HCT116 (cell line): Measurements from ENCODE around the gene KCNIP4.

Experiments used
- CTCF ChIP-seq, 3 experiments: fragments of 200-600 bp in 1 of 3; sonication (generic) in 1 of 3; IDR thresholded peaks in 2 of 3; conservative IDR thresholded peaks in 1 of 3; 2 replicates each; pipeline ENCODE4 v1.5.1; 2012 to 2017; ENCODE audit warnings: low read depth in 2 of 3, low read length in 2 of 3, antibody characterized with exemption in 1 of 3, borderline replicate concordance in 1 of 3, control low read depth in 1 of 3, mild to moderate bottlenecking in 1 of 3, mixed read lengths in 1 of 3, mixed run types in 1 of 3, moderate library complexity in 1 of 3; ENCODE audit not compliant: insufficient read depth in 1 of 3
- EZH2 ChIP-seq: fragments of 200-600 bp; sonication (generic); IDR thresholded peaks from 2 replicates; pipeline ENCODE4 v1.6.1; 2017; ENCODE audit warnings: antibody characterized with exemption, mixed run types
- JUND ChIP-seq: IDR thresholded peaks from 2 replicates; pipeline ENCODE4 v1.6.1; 2012
- SIN3A ChIP-seq: IDR thresholded peaks from 2 replicates; pipeline ENCODE4 v1.6.1; 2012; ENCODE audit warnings: low read depth
- SP1 ChIP-seq: IDR thresholded peaks from 2 replicates; pipeline ENCODE4 v1.6.1; 2012; ENCODE audit warnings: low read depth

GRCh38 chr4:20683766-20684165 lies 1264.8 kb downstream of the KCNIP4 start:
- TF ChIP-seq CTCF (IDR thresholded peaks at IDR 0.05 in 2 of 3, conservative IDR thresholded peaks at IDR 0.05 in 1 of 3; ENCODE audit: borderline replicate concordance in 1 of 3, insufficient read depth in 1 of 3, low read depth in 2 of 3, low read length in 2 of 3): no peak
- no peak for TF ChIP-seq SIN3A
- TF ChIP-seq SP1: no peak
- TF ChIP-seq JUND: no peak
- TF ChIP-seq EZH2: no peak
